SU-DHL-6 (cell line): Measurements from ENCODE around the gene ABHD12B.

Experiments used
- CTCF ChIP-seq: fragments of 200-600 bp; sonication (generic); IDR thresholded peaks from one replicate; pipeline ENCODE4 v1.5.1; 2017; ENCODE audit warnings: antibody characterized with exemption, mild to moderate bottlenecking, low read length, moderate library complexity; ENCODE audit not compliant: insufficient read depth, poor library complexity, severe bottlenecking
- EZH2phosphoT487 ChIP-seq: fragments of 200-600 bp; sonication (generic), shearing (Covaris generic); conservative IDR thresholded peaks from 2 replicates; pipeline ENCODE4 v1.6.1; 2018; ENCODE audit warnings: mild to moderate bottlenecking, antibody characterized with exemption, low read length, moderate library complexity, mixed read lengths

DNA sequence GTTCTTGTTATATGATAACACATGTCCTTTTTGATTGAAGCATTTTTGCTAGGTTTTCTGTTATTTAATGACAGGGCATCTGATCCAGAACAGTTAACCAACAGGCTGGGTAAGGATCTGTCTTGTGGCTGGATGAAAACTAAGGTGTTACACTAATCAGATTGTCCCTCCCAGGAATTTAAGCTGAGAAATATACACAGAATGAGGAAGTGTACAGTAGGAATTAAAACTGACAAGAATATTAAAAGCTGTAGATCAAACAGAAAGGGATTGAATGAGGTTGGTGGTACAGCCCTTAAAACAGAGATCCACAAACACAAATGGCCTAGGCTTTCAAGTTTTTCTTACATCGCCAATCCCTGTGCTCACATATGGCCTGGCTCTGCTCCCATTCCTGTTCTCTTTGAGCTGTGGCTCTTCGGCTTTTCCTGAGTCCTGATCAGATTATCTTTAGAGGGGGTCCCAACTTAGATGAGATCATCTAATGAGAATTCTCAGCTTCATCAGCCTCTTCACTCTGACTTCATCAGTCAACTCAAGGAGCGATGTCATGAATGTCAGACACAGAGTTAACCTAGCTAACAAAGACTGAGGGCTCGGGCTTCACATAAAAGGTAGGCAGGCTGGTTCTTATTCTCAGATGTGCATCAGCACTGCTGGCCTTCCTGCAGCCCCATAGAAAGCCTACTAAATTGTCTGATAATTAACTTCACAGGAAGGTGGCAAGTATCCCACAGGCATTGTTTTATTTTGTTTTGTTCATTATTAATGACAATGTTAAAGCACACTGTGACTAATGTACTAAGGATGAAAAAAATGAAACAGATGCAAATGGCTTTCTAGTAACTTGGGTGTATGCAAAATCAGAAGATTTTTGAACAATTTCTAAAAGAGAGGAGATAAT lies 61.0 kb downstream of the ABHD12B start:
- no peak for TF ChIP-seq CTCF
- no peak for TF ChIP-seq EZH2phosphoT487
